H9 (cell line): ENCODE data around the gene CAMTA1. TPM values are rescaled to one million over a fixed set of nuclear protein-coding genes. Genes with fewer than 3 reads are reported as not detected.

ENCODE experiments used
- DNase-seq: peaks from one replicate; pipeline ENCODE4 v3.0.0-alpha.2; 2017
- H2AFZ ChIP-seq: one replicate; pipeline ENCODE4 v1.6.1; 2013; ENCODE audit warnings: mild to moderate bottlenecking, low read length, control low read depth, moderate library complexity
- H2AK5ac ChIP-seq: 2 replicates; pipeline ENCODE4 v1.6.1; 2013; ENCODE audit warnings: low read length, control low read depth, mixed read lengths; ENCODE audit not compliant: insufficient read length
- H2BK120ac ChIP-seq: one replicate; pipeline ENCODE4 v1.6.1; 2013; ENCODE audit warnings: low read depth, mild to moderate bottlenecking, low read length, control low read depth, inconsistent platforms; ENCODE audit not compliant: poor library complexity, severe bottlenecking
- H2BK12ac ChIP-seq: 2 replicates; pipeline ENCODE4 v1.6.1; 2013; ENCODE audit warnings: low read length, control low read depth, mixed read lengths, low read depth; ENCODE audit not compliant: insufficient read length
- H2BK15ac ChIP-seq: 2 replicates; pipeline ENCODE4 v1.6.1; 2013; ENCODE audit warnings: low read depth, low read length, control low read depth
- H2BK20ac ChIP-seq: one replicate; pipeline ENCODE4 v1.6.1; 2013; ENCODE audit warnings: low read depth, mild to moderate bottlenecking, low read length, control low read depth, inconsistent platforms; ENCODE audit not compliant: poor library complexity, severe bottlenecking
- H2BK5ac ChIP-seq: 2 replicates; pipeline ENCODE4 v1.6.1; 2013; ENCODE audit warnings: low read length, control low read depth, mixed read lengths; ENCODE audit not compliant: insufficient read length
- H3K14ac ChIP-seq: 2 replicates; pipeline ENCODE4 v1.6.1; 2013; ENCODE audit warnings: low read length, control low read depth; ENCODE audit not compliant: insufficient read depth
- H3K18ac ChIP-seq: 2 replicates; pipeline ENCODE4 v1.6.1; 2013; ENCODE audit warnings: low read depth, mild to moderate bottlenecking, mixed read lengths, low read length, control low read depth; ENCODE audit not compliant: insufficient read length
- H3K23ac ChIP-seq: 2 replicates; pipeline ENCODE4 v1.6.1; 2013; ENCODE audit warnings: low read length, control low read depth, mixed read lengths, low read depth; ENCODE audit not compliant: insufficient read length
- H3K23me2 ChIP-seq: 2 replicates; pipeline ENCODE4 v1.6.1; 2013; ENCODE audit warnings: low read depth, mild to moderate bottlenecking, mixed read lengths, low read length, control low read depth; ENCODE audit not compliant: insufficient read length, poor library complexity, severe bottlenecking
- H3K27ac ChIP-seq: 2 replicates; pipeline ENCODE4 v1.5.1; 2013; ENCODE audit warnings: low read length, control low read depth, mixed read lengths, low read depth; ENCODE audit not compliant: insufficient read length
- H3K27me3 ChIP-seq: 2 replicates; pipeline ENCODE4 v1.6.1; 2013; ENCODE audit warnings: low read length, control low read depth, inconsistent platforms; ENCODE audit not compliant: insufficient read depth
- H3K4ac ChIP-seq: 2 replicates; pipeline ENCODE4 v1.6.1; 2013; ENCODE audit warnings: low read depth, mild to moderate bottlenecking, control low read depth, inconsistent platforms, low read length, moderate library complexity
- H3K4me1 ChIP-seq: 2 replicates; pipeline ENCODE4 v1.6.1; 2013; ENCODE audit warnings: low read length, control low read depth, inconsistent platforms; ENCODE audit not compliant: insufficient read depth
- H3K4me2 ChIP-seq: 2 replicates; pipeline ENCODE4 v1.6.1; 2013; ENCODE audit warnings: low read length, control low read depth, mixed read lengths; ENCODE audit not compliant: insufficient read length, insufficient read depth
- H3K56ac ChIP-seq: 2 replicates; pipeline ENCODE4 v1.6.1; 2013; ENCODE audit warnings: low read depth, mild to moderate bottlenecking, mixed read lengths, low read length, control low read depth; ENCODE audit not compliant: insufficient read length
- H3K79me1 ChIP-seq: 2 replicates; pipeline ENCODE4 v1.6.1; 2013; ENCODE audit warnings: low read depth, mild to moderate bottlenecking, moderate library complexity, low read length, control low read depth, inconsistent platforms; ENCODE audit not compliant: insufficient read depth, poor library complexity, severe bottlenecking
- H3K79me2 ChIP-seq: 2 replicates; pipeline ENCODE4 v1.6.1; 2013; ENCODE audit warnings: low read length, control low read depth, inconsistent platforms; ENCODE audit not compliant: insufficient read depth
- H3K9ac ChIP-seq: 2 replicates; pipeline ENCODE4 v1.6.1; 2013; ENCODE audit warnings: low read length, control low read depth, mixed read lengths; ENCODE audit not compliant: insufficient read length; ENCODE audit errors: extremely low read depth
- H3K9me3 ChIP-seq: one replicate; pipeline ENCODE4 v1.6.1; 2013; ENCODE audit warnings: low read depth, low read length, inconsistent platforms; ENCODE audit not compliant: control insufficient read depth
- H3T11ph ChIP-seq: one replicate; pipeline ENCODE4 v1.6.1; 2013; ENCODE audit warnings: mild to moderate bottlenecking, low read length, control low read depth, inconsistent platforms
- H4K20me1 ChIP-seq: one replicate; pipeline ENCODE4 v1.6.1; 2013; ENCODE audit not compliant: control insufficient read depth, insufficient read length, insufficient read depth
- H4K5ac ChIP-seq: 2 replicates; pipeline ENCODE4 v1.6.1; 2013; ENCODE audit warnings: low read depth, mild to moderate bottlenecking, mixed read lengths, low read length, control low read depth; ENCODE audit not compliant: insufficient read length
- H4K8ac ChIP-seq: replicated peaks from 2 replicates; pipeline ENCODE4 v1.6.1; 2013; ENCODE audit warnings: low read length, control low read depth, mixed read lengths, low read depth; ENCODE audit not compliant: insufficient read length
- H4K91ac ChIP-seq: 2 replicates; pipeline ENCODE4 v1.6.1; 2013; ENCODE audit warnings: low read depth, mild to moderate bottlenecking, moderate library complexity, mixed read lengths, low read length, control low read depth; ENCODE audit not compliant: insufficient read length
- H3K27ac Mint-ChIP-seq, 3 experiments: 2 replicates in 2 of 3; 3 replicates in 1 of 3; pipeline ENCODE4 v1.8.0; 2020 to 2021; ENCODE audit warnings: mixed read lengths in 3 of 3, mild to moderate bottlenecking in 1 of 3, moderate library complexity in 1 of 3
- H3K27me3 Mint-ChIP-seq: 2 replicates; pipeline ENCODE4 v1.8.0; 2021; ENCODE audit warnings: low read depth, mild to moderate bottlenecking, moderate library complexity, mixed read lengths
- H3K36me3 Mint-ChIP-seq, 3 experiments: 2 replicates in 2 of 3; 3 replicates in 1 of 3; pipeline ENCODE4 v1.8.0; 2020 to 2021; ENCODE audit warnings: low read depth in 3 of 3, mixed read lengths in 3 of 3; ENCODE audit not compliant: insufficient read depth in 1 of 3
- H3K4me1 Mint-ChIP-seq, 2 experiments: 2 replicates each; pipeline ENCODE4 v1.8.0; 2020; ENCODE audit warnings: mixed read lengths in 2 of 2
- H3K4me3 Mint-ChIP-seq, 2 experiments: 2 replicates in 1 of 2; 3 replicates in 1 of 2; pipeline ENCODE4 v1.8.0; 2020 to 2021; ENCODE audit warnings: mild to moderate bottlenecking in 2 of 2, mixed read lengths in 2 of 2, moderate library complexity in 1 of 2
- H3K9me3 Mint-ChIP-seq, 2 experiments: 2 replicates in 1 of 2; 3 replicates in 1 of 2; pipeline ENCODE4 v1.8.0; 2020; ENCODE audit warnings: mild to moderate bottlenecking in 2 of 2, mixed read lengths in 2 of 2, moderate library complexity in 1 of 2
- WGBS: extraction: QIAGEN DNeasy Blood & Tissue Kit; methylation state at CpG from one replicate; pipeline ENCODE4 v1.1.7; 2013; ENCODE audit warnings: missing lambda C conversion rate, low lambda C conversion rate, mixed read lengths; ENCODE audit not compliant: insufficient read length; ENCODE audit errors: extremely low coverage; 5-methylcytosine and 5-hydroxymethylcytosine counted together
- total RNA-seq: library from RNA; stranded (reverse); gene quantifications from 2 replicates; pipeline ENCODE4 v1.2.1, GENCODE V29; 2021
- TF ChIP-seq, protein P1 (sequence below): fragments of 200-600 bp; sonication (generic); conservative IDR thresholded peaks from 3 replicates; pipeline ENCODE4 v1.8.0; 2021; ENCODE audit warnings: antibody characterized with exemption, mild to moderate bottlenecking

CAMTA1 gene
- total RNA-seq, 1 experiment from 2014 or later: 115 TPM

- Mint-ChIP-seq H3K4me3 (no peak overlapping the region), H3K27me3 (no peaks in the 10 kb centered on the region; the same call in none of the 2 replicates), H3K27ac (0 out of 7 replicates have a peak overlapping the region, but pooled peaks of 1 of the 3 experiments have one; percentile 60), H3K36me3 (peaks cover 18 to 22% (median 21%) of the 10 kb centered on the region in 3 experiments), H3K4me1 (peaks cover 4 to 7% of the 10 kb centered on the region in 2 experiments; a peak in 3 of 4 replicates), H3K9me3 (peaks cover 25 to 28% of the 10 kb centered on the region in 2 experiments)
- TF ChIP-seq, protein P1, sequence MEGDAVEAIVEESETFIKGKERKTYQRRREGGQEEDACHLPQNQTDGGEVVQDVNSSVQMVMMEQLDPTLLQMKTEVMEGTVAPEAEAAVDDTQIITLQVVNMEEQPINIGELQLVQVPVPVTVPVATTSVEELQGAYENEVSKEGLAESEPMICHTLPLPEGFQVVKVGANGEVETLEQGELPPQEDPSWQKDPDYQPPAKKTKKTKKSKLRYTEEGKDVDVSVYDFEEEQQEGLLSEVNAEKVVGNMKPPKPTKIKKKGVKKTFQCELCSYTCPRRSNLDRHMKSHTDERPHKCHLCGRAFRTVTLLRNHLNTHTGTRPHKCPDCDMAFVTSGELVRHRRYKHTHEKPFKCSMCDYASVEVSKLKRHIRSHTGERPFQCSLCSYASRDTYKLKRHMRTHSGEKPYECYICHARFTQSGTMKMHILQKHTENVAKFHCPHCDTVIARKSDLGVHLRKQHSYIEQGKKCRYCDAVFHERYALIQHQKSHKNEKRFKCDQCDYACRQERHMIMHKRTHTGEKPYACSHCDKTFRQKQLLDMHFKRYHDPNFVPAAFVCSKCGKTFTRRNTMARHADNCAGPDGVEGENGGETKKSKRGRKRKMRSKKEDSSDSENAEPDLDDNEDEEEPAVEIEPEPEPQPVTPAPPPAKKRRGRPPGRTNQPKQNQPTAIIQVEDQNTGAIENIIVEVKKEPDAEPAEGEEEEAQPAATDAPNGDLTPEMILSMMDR: no peak
- H3K4me2 ChIP-seq: no peak overlapping the region
- H4K5ac ChIP-seq: no peak overlapping the region
- no peak overlapping the region for H4K8ac ChIP-seq
- no peaks in the 10 kb centered on the region for H3K79me1 ChIP-seq
- no peaks in the 10 kb centered on the region for H3K4me1 ChIP-seq
- no CpG with 5 or more reads among the region's 6 CpGs for WGBS
- H2BK5ac ChIP-seq: no peak overlapping the region
- no peaks in the 10 kb centered on the region for H3K27me3 ChIP-seq
- no peak overlapping the region for H3K56ac ChIP-seq
- no peak overlapping the region for H3K27ac ChIP-seq
- H3T11ph ChIP-seq: no peak overlapping the region
- no peak overlapping the region for H2AFZ ChIP-seq
- H2BK20ac ChIP-seq: no peak overlapping the region
- peak; percentile 12 for DNase-seq
- H2BK120ac ChIP-seq: no peak overlapping the region
- H4K20me1 ChIP-seq: no peaks in the 10 kb centered on the region
- no peak overlapping the region for H3K14ac ChIP-seq
- no peaks in the 10 kb centered on the region for H3K23me2 ChIP-seq
- no peak overlapping the region for H3K18ac ChIP-seq
- no peaks in the 10 kb centered on the region for H3K9me3 ChIP-seq
- H3K23ac ChIP-seq: no peak overlapping the region
- no peak overlapping the region for H2BK15ac ChIP-seq
- no peak overlapping the region for H2BK12ac ChIP-seq
- H3K4ac ChIP-seq: no peak overlapping the region
- no peak overlapping the region for H2AK5ac ChIP-seq
- H3K79me2 ChIP-seq: no peaks in the 10 kb centered on the region
- no peak overlapping the region for H3K9ac ChIP-seq
- H4K91ac ChIP-seq: no peak overlapping the region
Measured at GRCh38 chr1:7420470-7421100, 635.3 kb downstream of the CAMTA1 start.
